ENCODE data around the gene APBA2. TPM values are rescaled to one million over a fixed set of nuclear protein-coding genes. Genes with fewer than 3 reads are reported as not detected.

The APBA2 gene
- total RNA-seq, 1 donor from 2014 or later, result 5.3 TPM

DNA sequence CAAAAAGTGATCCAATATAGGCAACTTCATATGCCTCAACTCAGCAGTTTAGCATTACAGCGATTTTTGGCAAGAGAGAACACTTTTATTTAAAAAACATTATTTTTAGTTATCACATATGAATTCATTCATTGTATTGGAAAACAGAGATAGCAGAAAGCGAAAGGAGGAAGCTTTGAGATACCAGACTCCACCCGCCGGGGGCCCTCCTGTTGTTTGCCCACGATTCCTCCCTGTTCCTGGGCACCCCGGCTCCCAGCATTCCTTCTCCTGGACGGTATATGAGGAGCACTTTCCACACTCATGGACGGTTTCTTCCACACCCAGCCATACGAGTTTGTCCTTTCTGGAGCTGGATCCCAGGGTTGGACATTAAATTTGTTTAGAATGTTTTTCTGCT is 18.2 kb downstream of the APBA2 start:
- FAIRE-seq (no peak), DNase-seq (ENCODE audit: low read depth) (no peak)
- Histone ChIP-seq H3K27me3 (ENCODE audit: control insufficient read depth, insufficient read depth, low read length) (no peaks in the 10 kb centered on the region), H3K4me3 (ENCODE audit: low read depth, low read length) (no peak overlapping the region), H3K36me3 (ENCODE audit: control insufficient read depth, insufficient read depth, low read length) (no peaks in the 10 kb centered on the region)
- TF ChIP-seq, protein P1, sequence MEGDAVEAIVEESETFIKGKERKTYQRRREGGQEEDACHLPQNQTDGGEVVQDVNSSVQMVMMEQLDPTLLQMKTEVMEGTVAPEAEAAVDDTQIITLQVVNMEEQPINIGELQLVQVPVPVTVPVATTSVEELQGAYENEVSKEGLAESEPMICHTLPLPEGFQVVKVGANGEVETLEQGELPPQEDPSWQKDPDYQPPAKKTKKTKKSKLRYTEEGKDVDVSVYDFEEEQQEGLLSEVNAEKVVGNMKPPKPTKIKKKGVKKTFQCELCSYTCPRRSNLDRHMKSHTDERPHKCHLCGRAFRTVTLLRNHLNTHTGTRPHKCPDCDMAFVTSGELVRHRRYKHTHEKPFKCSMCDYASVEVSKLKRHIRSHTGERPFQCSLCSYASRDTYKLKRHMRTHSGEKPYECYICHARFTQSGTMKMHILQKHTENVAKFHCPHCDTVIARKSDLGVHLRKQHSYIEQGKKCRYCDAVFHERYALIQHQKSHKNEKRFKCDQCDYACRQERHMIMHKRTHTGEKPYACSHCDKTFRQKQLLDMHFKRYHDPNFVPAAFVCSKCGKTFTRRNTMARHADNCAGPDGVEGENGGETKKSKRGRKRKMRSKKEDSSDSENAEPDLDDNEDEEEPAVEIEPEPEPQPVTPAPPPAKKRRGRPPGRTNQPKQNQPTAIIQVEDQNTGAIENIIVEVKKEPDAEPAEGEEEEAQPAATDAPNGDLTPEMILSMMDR (IDR thresholded peaks at IDR 0.05; ENCODE audit: insufficient read depth, low read length, severe bottlenecking), result no peak

DNA sequence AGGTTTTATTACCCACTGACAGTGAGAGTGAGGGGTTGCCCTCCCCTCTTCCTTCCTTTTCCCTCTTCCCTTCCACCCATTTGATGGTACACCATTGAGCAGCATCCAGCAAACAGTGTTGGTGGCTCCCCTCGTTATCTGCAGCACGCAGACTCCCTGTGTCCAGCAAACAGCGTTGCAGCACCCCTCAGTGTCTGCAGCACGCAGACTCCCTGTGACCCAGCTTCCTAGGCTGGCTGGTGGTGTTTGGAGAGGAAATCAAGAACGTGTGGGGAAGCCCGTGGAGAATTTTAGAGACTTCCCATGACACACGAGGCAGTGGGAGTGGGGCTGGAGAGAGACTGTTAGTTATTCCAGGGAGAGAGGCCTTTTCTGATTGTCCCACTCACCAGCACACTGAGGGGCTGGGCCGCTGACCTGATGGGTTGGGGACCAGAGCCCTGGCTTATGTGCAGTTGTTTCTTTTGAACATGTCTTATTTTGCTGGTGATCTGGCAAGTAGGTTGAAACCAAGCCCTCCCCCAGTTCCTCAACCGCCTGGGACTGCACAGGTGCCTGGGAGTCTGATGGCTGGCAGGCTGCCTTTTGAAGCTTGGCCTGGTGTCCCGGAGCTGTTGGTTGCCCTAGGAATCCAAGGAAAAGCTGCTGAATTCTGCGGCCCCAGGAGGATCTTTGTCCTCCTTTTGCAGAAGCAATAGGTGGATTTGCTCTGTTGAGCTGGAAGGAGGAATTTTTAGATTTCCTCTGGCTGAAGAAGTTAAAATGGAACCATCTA is 19.0 kb downstream of the APBA2 start:
- DNase-seq (ENCODE audit: low read depth), result no peak
- no peaks in the 10 kb centered on the region for H3K36me3 ChIP-seq (ENCODE audit: control insufficient read depth, insufficient read depth, low read length)
- no peak overlapping the region for H3K4me3 ChIP-seq (ENCODE audit: low read depth, low read length)
- FAIRE-seq, result no peak
- no peaks in the 10 kb centered on the region for H3K27me3 ChIP-seq (ENCODE audit: control insufficient read depth, insufficient read depth, low read length)
- TF ChIP-seq, protein P1 (IDR thresholded peaks at IDR 0.05; ENCODE audit: insufficient read depth, low read length, severe bottlenecking), result no peak

DNA sequence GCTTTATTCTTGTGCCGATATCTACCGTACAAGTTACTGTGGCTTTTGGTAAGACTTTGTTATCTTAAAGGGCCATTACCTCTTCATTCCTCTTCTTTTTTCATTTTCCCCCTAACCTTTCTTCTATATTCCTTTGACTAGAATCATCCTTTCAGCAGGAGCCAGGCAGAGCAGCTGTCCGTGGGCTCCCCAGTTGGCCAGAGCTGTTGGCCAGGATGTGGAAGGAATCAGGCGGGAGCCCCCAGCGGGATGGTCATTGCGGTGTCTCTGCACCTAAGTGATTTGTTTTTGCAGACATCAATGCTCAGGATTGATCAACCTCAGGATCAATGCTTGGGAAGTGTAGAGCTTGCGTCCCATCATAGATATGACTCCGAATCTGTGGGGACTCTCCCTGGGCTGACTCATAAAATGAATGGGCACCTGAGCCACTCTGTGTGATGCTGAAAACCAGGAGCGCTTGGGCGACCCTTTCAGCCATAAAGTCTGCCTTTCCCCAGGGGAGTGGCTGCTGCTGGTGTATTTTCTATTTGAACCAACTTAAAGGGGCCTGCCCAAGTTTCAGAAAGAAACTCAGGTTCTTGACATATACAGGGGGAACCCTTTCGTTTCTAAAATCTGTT is 21.7 kb downstream of the APBA2 start:
- FAIRE-seq (no peak), DNase-seq (ENCODE audit: low read depth) (no peak)
- TF ChIP-seq, protein P1 (IDR thresholded peaks at IDR 0.05; ENCODE audit: insufficient read depth, low read length, severe bottlenecking), result no peak

DNA sequence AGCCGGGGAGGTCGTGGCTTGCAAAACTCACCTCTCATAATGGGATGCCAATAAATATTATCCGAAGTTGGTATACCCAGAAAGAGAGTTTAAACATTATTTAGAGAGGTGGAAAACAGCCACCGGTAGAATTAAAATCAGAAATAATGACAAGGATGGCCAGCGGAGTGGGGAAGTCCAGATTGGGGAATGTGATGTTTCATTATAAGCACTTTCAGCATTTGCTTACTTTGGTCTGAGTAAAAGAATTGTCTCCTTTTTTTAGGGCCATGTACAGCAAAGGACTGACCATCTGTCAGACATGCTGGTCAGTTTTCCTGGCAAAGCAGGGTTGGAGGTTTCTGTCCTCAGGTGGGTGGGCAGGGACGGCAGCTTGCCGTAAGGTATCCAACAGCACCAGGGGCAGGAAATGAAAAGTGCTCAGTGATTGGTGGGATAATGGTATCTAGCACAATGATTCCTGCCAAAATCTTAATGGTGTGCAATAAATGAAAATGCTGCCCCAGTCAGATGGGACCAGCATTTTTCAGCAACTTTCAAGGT is 24.3 kb downstream of the APBA2 start:
- H3K4me3 ChIP-seq (ENCODE audit: low read depth, low read length), result no peak overlapping the region
- DNase-seq (ENCODE audit: low read depth), result no peak
- TF ChIP-seq, protein P1 (IDR thresholded peaks at IDR 0.05; ENCODE audit: insufficient read depth, low read length, severe bottlenecking), result no peak
- no peaks in the 10 kb centered on the region for H3K27me3 ChIP-seq (ENCODE audit: control insufficient read depth, insufficient read depth, low read length)
- FAIRE-seq, result no peak
- no peaks in the 10 kb centered on the region for H3K36me3 ChIP-seq (ENCODE audit: control insufficient read depth, insufficient read depth, low read length)

More for the DNA sequence above, 21.7 kb downstream of the APBA2 start:
- Histone ChIP-seq H3K27me3 (ENCODE audit: control insufficient read depth, insufficient read depth, low read length) (no peaks in the 10 kb centered on the region), H3K36me3 (ENCODE audit: control insufficient read depth, insufficient read depth, low read length) (no peaks in the 10 kb centered on the region), H3K4me3 (ENCODE audit: low read depth, low read length) (no peak overlapping the region)

DNA sequence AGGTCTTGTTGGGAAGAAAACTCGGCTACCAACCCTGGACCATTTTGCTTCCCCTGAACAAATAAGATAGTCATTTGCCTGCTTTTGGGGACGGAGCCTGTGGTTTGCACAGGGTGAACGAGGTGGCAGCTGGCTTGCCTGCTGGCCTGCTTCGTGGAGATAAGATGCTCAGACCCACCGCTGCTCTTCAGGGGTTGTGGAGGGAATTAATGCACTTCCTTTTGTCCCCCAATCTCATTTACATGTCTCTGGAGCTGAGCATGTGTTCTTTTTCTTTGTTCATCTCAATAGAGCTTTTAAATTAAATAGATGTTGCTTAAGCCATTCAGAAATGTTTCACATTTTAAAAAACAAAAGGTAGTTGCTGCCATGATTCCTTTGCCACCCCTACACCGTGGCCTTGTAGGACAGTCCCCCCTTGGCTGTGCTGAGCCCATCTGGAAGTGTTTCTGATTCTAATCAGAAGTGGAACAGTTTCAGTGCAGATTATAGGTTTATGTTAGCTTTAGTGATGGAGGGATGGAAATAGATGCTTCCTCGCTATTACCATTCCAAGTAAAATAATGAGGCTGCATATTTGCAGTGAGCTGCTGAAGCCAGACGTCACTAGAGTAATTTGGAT is 25.6 kb downstream of the APBA2 start:
- DNase-seq (ENCODE audit: low read depth) (no peak), FAIRE-seq (no peak)
- Histone ChIP-seq H3K36me3 (ENCODE audit: control insufficient read depth, insufficient read depth, low read length) (no peaks in the 10 kb centered on the region), H3K27me3 (ENCODE audit: control insufficient read depth, insufficient read depth, low read length) (no peaks in the 10 kb centered on the region), H3K4me3 (ENCODE audit: low read depth, low read length) (no peak overlapping the region)
- TF ChIP-seq, protein P1 (IDR thresholded peaks at IDR 0.05; ENCODE audit: insufficient read depth, low read length, severe bottlenecking), result no peak
